Osteocyte (in vitro differentiated cells): ENCODE data around the gene VSX2. TPM values are rescaled to one million over a fixed set of nuclear protein-coding genes. Genes with fewer than 3 reads are reported as not detected.
A peak's percentile ranks its signal among the peaks of the same experiment; 100 is the strongest.

Source experiments
- DNase-seq: peaks from one replicate; pipeline ENCODE4 v3.0.0; 2021; ENCODE audit warnings: mixed read lengths; ENCODE audit not compliant: unreplicated experiment; ENCODE audit errors: extremely low spot score
- H3K27ac Mint-ChIP-seq: one replicate; pipeline ENCODE4 v1.8.0; 2021; ENCODE audit warnings: mild to moderate bottlenecking, mixed read lengths; ENCODE audit not compliant: unreplicated experiment
- H3K27me3 Mint-ChIP-seq: one replicate; pipeline ENCODE4 v1.8.0; 2021; ENCODE audit warnings: mixed read lengths; ENCODE audit not compliant: unreplicated experiment
- H3K36me3 Mint-ChIP-seq: one replicate; pipeline ENCODE4 v1.8.0; 2021; ENCODE audit warnings: mixed read lengths; ENCODE audit not compliant: unreplicated experiment
- H3K4me1 Mint-ChIP-seq: one replicate; pipeline ENCODE4 v1.8.0; 2021; ENCODE audit warnings: mixed read lengths; ENCODE audit not compliant: unreplicated experiment
- H3K4me3 Mint-ChIP-seq: one replicate; pipeline ENCODE4 v1.8.0; 2021; ENCODE audit warnings: mild to moderate bottlenecking, moderate library complexity, mixed read lengths; ENCODE audit not compliant: unreplicated experiment
- H3K9me3 Mint-ChIP-seq: one replicate; pipeline ENCODE4 v1.8.0; 2021; ENCODE audit warnings: mixed read lengths; ENCODE audit not compliant: unreplicated experiment
- CTCF ChIP-seq: fragments of 200-600 bp; sonication (generic); IDR thresholded peaks from 2 replicates; pipeline ENCODE4 v1.5.0; 2021; ENCODE audit warnings: antibody characterized with exemption, mild to moderate bottlenecking, moderate library complexity
- total RNA-seq: library from RNA; stranded (reverse); gene quantifications from 2 replicates; pipeline ENCODE4 v1.2.1, GENCODE V29; 2021

VSX2 gene
- total RNA-seq, 1 donor from 2014 or later, result not detected

GRCh38 chr14:74198441-74199234 is 40.6 kb upstream of the VSX2 start:
- Mint-ChIP-seq H3K27me3 (no peaks in the 10 kb centered on the region), H3K27ac (no peak overlapping the region), H3K4me1 (no peaks in the 10 kb centered on the region), H3K9me3 (no peaks in the 10 kb centered on the region), H3K4me3 (no peak overlapping the region), H3K36me3 (peaks cover 14% of the 10 kb centered on the region)
- no peak for TF ChIP-seq CTCF
- DNase-seq, result peak; percentile 66

GRCh38 chr14:74202113-74202512 is 37.1 kb upstream of the VSX2 start:
- no peak overlapping the region for H3K27ac Mint-ChIP-seq
- no peak for TF ChIP-seq CTCF
- no peak overlapping the region for H3K4me3 Mint-ChIP-seq
- H3K9me3 Mint-ChIP-seq, result no peaks in the 10 kb centered on the region
- H3K36me3 Mint-ChIP-seq, result peaks cover 14% of the 10 kb centered on the region
- DNase-seq, result no peak
- no peaks in the 10 kb centered on the region for H3K4me1 Mint-ChIP-seq
- H3K27me3 Mint-ChIP-seq, result no peaks in the 10 kb centered on the region

- Mint-ChIP-seq H3K27ac (no peak overlapping the region), H3K4me1 (no peaks in the 10 kb centered on the region), H3K4me3 (no peak overlapping the region), H3K27me3 (no peaks in the 10 kb centered on the region), H3K9me3 (no peaks in the 10 kb centered on the region), H3K36me3 (peaks cover 13% of the 10 kb centered on the region)
- DNase-seq, result no peak
- TF ChIP-seq CTCF, result no peak
Measured at GRCh38 chr14:74203639-74204038, 35.6 kb upstream of the VSX2 start.

GRCh38 chr14:74204491-74204890 is 34.8 kb upstream of the VSX2 start:
- H3K9me3 Mint-ChIP-seq, result no peaks in the 10 kb centered on the region
- peak; percentile 51 for DNase-seq
- no peak overlapping the region for H3K27ac Mint-ChIP-seq
- no peak for TF ChIP-seq CTCF
- no peak overlapping the region for H3K4me3 Mint-ChIP-seq
- H3K36me3 Mint-ChIP-seq, result peaks cover 8% of the 10 kb centered on the region
- no peaks in the 10 kb centered on the region for H3K27me3 Mint-ChIP-seq
- H3K4me1 Mint-ChIP-seq, result no peaks in the 10 kb centered on the region

GRCh38 chr14:74205882-74206281 is 33.4 kb upstream of the VSX2 start:
- no peak for DNase-seq
- Mint-ChIP-seq H3K27me3 (no peaks in the 10 kb centered on the region), H3K36me3 (peaks cover 3% of the 10 kb centered on the region), H3K9me3 (no peaks in the 10 kb centered on the region), H3K27ac (no peak overlapping the region), H3K4me3 (no peak overlapping the region), H3K4me1 (no peaks in the 10 kb centered on the region)
- no peak for TF ChIP-seq CTCF
